SK-N-SH (cell line): Measurements from ENCODE around the gene TMEM44. TPM values are rescaled to one million over a fixed set of nuclear protein-coding genes. Genes with fewer than 3 reads are reported as not detected.
A peak's percentile ranks its signal among the peaks of the same experiment; 100 is the strongest.

Experiments used
- CTCF ChIA-PET: fragments of 300-600, 350-600 bp; formaldehyde crosslinking; extraction: SDS; loops from one replicate; lab custom pipeline; 2021; lab: Yijun Ruan, JAX
- POLR2A ChIA-PET: fragments of 350-600 bp; sonication (Branson Sonifier 250); formaldehyde crosslinking; extraction: SDS; loops from one replicate; lab custom pipeline; 2020; ENCODE audit warnings: antibody characterized with exemption, inconsistent platforms; lab: Yijun Ruan, JAX
- DNase-seq: peaks from one replicate; pipeline ENCODE4 v3.0.0; 2012
- H2AFZ ChIP-seq: fragments of 200-600 bp; sonication (generic); 2 replicates; pipeline ENCODE4 v1.8.1; 2016; ENCODE audit warnings: antibody characterized with exemption, mild to moderate bottlenecking, low read depth
- H3F3A ChIP-seq: fragments of 200-600 bp; sonication (generic); replicated peaks from 2 replicates; pipeline ENCODE3; 2016; ENCODE audit warnings: antibody characterized with exemption, mild to moderate bottlenecking; ENCODE audit not compliant: insufficient read depth
- H3K27ac ChIP-seq, 2 experiments: fragments of 200-500 bp in 1 of 2; fragments of 200-600 bp in 1 of 2; sonication (Bioruptor generic) in 1 of 2; sonication (generic), shearing (Covaris generic) in 1 of 2; 2 replicates each; pipeline versions ENCODE4 v1.5.1 to v1.6.1; 2014 to 2016; ENCODE audit warnings: low read depth in 2 of 2, inconsistent platforms in 1 of 2, low read length in 1 of 2, mild to moderate bottlenecking in 1 of 2, mixed read lengths in 1 of 2
- H3K27me3 ChIP-seq: fragments of 200-600 bp; sonication (generic), shearing (Covaris generic); 2 replicates; pipeline ENCODE4 v1.6.1; 2016; ENCODE audit warnings: mixed run types; ENCODE audit not compliant: insufficient read depth
- H3K36me3 ChIP-seq, 2 experiments: fragments of 200-500 bp in 1 of 2; fragments of 200-600 bp in 1 of 2; sonication (Bioruptor generic) in 1 of 2; sonication (generic) in 1 of 2; replicated peaks in 1 of 2; 2 replicates each; pipeline versions ENCODE3 to v1.5.1; 2014 to 2016; ENCODE audit warnings: low read length in 1 of 2, mild to moderate bottlenecking in 1 of 2; ENCODE audit not compliant: insufficient read depth in 2 of 2, control insufficient read depth in 1 of 2
- H3K4me1 ChIP-seq, 2 experiments: fragments of 200-500 bp in 1 of 2; fragments of 200-600 bp in 1 of 2; sonication (Bioruptor generic) in 1 of 2; sonication (generic), shearing (Covaris generic) in 1 of 2; 2 replicates each; pipeline versions ENCODE4 v1.5.1 to v1.6.1; 2014 to 2016; ENCODE audit warnings: low read depth in 1 of 2, low read length in 1 of 2, mixed run types in 1 of 2; ENCODE audit not compliant: insufficient read depth in 2 of 2, control insufficient read depth in 1 of 2
- H3K4me2 ChIP-seq: fragments of 200-600 bp; sonication (generic), shearing (Covaris generic); 2 replicates; pipeline ENCODE4 v1.6.1; 2017; ENCODE audit warnings: mixed run types
- H3K4me3 ChIP-seq, 2 experiments: fragments of 200-500 bp in 1 of 2; fragments of 200-600 bp in 1 of 2; sonication (Bioruptor generic) in 1 of 2; sonication (generic), shearing (Covaris generic) in 1 of 2; 2 replicates each; pipeline versions ENCODE4 v1.5.1 to v1.8.1; 2014 to 2016; ENCODE audit warnings: low read depth in 2 of 2, inconsistent platforms in 1 of 2, low read length in 1 of 2, mild to moderate bottlenecking in 1 of 2, mixed read lengths in 1 of 2, moderate library complexity in 1 of 2
- H3K79me2 ChIP-seq: fragments of 200-600 bp; sonication (generic); 2 replicates; pipeline ENCODE4 v1.8.1; 2017; ENCODE audit warnings: mild to moderate bottlenecking; ENCODE audit not compliant: insufficient read depth
- H3K9ac ChIP-seq: fragments of 200-600 bp; sonication (generic); 2 replicates; pipeline ENCODE4 v1.6.1; 2017; ENCODE audit warnings: mixed run types
- H3K9me2 ChIP-seq: fragments of 200-600 bp; sonication (generic); 2 replicates; pipeline ENCODE4 v1.6.1; 2017; ENCODE audit warnings: mixed run types
- H3K9me3 ChIP-seq: fragments of 200-600 bp; sonication (generic); 2 replicates; pipeline ENCODE4 v1.6.1; 2017; ENCODE audit warnings: mixed run types, mild to moderate bottlenecking, moderate library complexity
- H4K20me1 ChIP-seq: fragments of 200-600 bp; sonication (generic); 2 replicates; pipeline ENCODE4 v1.6.1; 2017; ENCODE audit warnings: mild to moderate bottlenecking, mixed run types; ENCODE audit not compliant: insufficient read depth
- EP300 ChIP-seq, 2 experiments: IDR thresholded peaks; 2 replicates each; pipeline versions ENCODE4 v1.4.0 to v1.6.1; 2012; ENCODE audit warnings: borderline replicate concordance in 1 of 2, low read depth in 1 of 2, low read length in 1 of 2
- FOXJ3 ChIP-seq: sonication (generic); formaldehyde crosslinking; IDR thresholded peaks from 2 replicates; pipeline ENCODE4 v1.5.1; 2020; ENCODE audit warnings: mild to moderate bottlenecking, missing genetic modification reagents
- FOXM1 ChIP-seq: IDR thresholded peaks from 2 replicates; pipeline ENCODE4 v1.4.0; 2012; ENCODE audit warnings: low read depth, mild to moderate bottlenecking
- GABPA ChIP-seq: IDR thresholded peaks from 2 replicates; pipeline ENCODE4 v1.4.0; 2012; ENCODE audit warnings: low read depth, mild to moderate bottlenecking
- IRF3 ChIP-seq: fragments of 150-350 bp; IDR thresholded peaks from 2 replicates; pipeline ENCODE4 v1.6.1; 2016; ENCODE audit warnings: mild to moderate bottlenecking, low read depth, low read length
- JUND ChIP-seq: IDR thresholded peaks from 2 replicates; pipeline ENCODE4 v1.4.0; 2012
- MEF2A ChIP-seq: IDR thresholded peaks from 2 replicates; pipeline ENCODE4 v1.4.0; 2012; ENCODE audit warnings: low read depth, borderline replicate concordance
- NRF1 ChIP-seq: IDR thresholded peaks from 2 replicates; pipeline ENCODE4 v1.6.1; 2012; ENCODE audit warnings: low read depth, mild to moderate bottlenecking, low read length
- POLR2AphosphoS5 ChIP-seq: IDR thresholded peaks from 2 replicates; pipeline ENCODE4 v1.6.1; 2012; ENCODE audit warnings: low read depth, low read length
- RXRA ChIP-seq: IDR thresholded peaks from 2 replicates; pipeline ENCODE4 v1.4.0; 2012; ENCODE audit warnings: low read depth, mild to moderate bottlenecking, borderline replicate concordance
- SMC3 ChIP-seq: IDR thresholded peaks from 2 replicates; pipeline ENCODE4 v1.6.1; 2012; ENCODE audit warnings: low read depth, low read length, improper control_type of control experiment
- TAF1 ChIP-seq: IDR thresholded peaks from 2 replicates; pipeline ENCODE4 v1.6.1; 2012; ENCODE audit warnings: low read depth, mild to moderate bottlenecking, low read length, moderate library complexity, borderline replicate concordance
- YY1 ChIP-seq: IDR thresholded peaks from 2 replicates; pipeline ENCODE4 v1.4.0; 2012; ENCODE audit warnings: low read depth, mild to moderate bottlenecking
- WGBS: methylation state at CpG from one replicate; pipeline ENCODE4 v1.1.6; 2017; ENCODE audit warnings: low lambda C conversion rate; 5-methylcytosine and 5-hydroxymethylcytosine counted together
- polyA plus RNA-seq, 3 experiments: library from polyadenylated mRNA; depleted of rRNA; stranded (reverse); fragments of >200 nt; gene quantifications; 2 replicates each; pipeline ENCODE4 v1.2.3, GENCODE V29; 2012
- TF ChIP-seq, protein P1 (sequence below): IDR thresholded peaks from 2 replicates; pipeline ENCODE4 v1.4.0; 2012; ENCODE audit warnings: low read depth, borderline replicate concordance
- TF ChIP-seq, protein P2 (sequence below): IDR thresholded peaks from 2 replicates; pipeline ENCODE4; 2012

Gene TMEM44
- polyA plus RNA-seq, 1 of the 3 experiments (the other 2 are of a cell fraction) = 22.6 TPM

GRCh38 chr3:194540274-194540905 lies 92.8 kb downstream of the TMEM44 start:
- H3K4me1 ChIP-seq = peaks cover 7 to 15% of the 10 kb centered on the region in 2 experiments; a peak in 2 of 4 replicates
- H3K4me3 ChIP-seq = no peak overlapping the region
- no peak for DNase-seq
- no peaks in the 10 kb centered on the region for H3K79me2 ChIP-seq
- peaks cover 23% of the 10 kb centered on the region for H3F3A ChIP-seq
- ChIA-PET CTCF (no interaction called here), POLR2A (no interaction called here)
- peak overlapping the region; percentile 56 for H2AFZ ChIP-seq
- no peak overlapping the region for H3K9ac ChIP-seq
- no peaks in the 10 kb centered on the region for H4K20me1 ChIP-seq
- WGBS = 95% methylated on average over 8 of the region's 8 CpGs
- no peaks in the 10 kb centered on the region for H3K9me2 ChIP-seq
- H3K4me2 ChIP-seq = no peak overlapping the region
- TF ChIP-seq GABPA (no peak), FOXM1 (no peak), MEF2A (no peak), SMC3 (no peak), POLR2AphosphoS5 (no peak), EP300 (IDR thresholded peaks at IDR 0.05; ENCODE audit: borderline replicate concordance in 1 of 2, low read depth in 1 of 2, low read length in 1 of 2) (no peak), RXRA (no peak), NRF1 (no peak), FOXJ3 (CRISPR knock-in tag) (no peak), TAF1 (no peak)
- TF ChIP-seq, protein P1, sequence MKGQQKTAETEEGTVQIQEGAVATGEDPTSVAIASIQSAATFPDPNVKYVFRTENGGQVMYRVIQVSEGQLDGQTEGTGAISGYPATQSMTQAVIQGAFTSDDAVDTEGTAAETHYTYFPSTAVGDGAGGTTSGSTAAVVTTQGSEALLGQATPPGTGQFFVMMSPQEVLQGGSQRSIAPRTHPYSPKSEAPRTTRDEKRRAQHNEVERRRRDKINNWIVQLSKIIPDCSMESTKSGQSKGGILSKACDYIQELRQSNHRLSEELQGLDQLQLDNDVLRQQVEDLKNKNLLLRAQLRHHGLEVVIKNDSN = no peak
- TF ChIP-seq, protein P2, sequence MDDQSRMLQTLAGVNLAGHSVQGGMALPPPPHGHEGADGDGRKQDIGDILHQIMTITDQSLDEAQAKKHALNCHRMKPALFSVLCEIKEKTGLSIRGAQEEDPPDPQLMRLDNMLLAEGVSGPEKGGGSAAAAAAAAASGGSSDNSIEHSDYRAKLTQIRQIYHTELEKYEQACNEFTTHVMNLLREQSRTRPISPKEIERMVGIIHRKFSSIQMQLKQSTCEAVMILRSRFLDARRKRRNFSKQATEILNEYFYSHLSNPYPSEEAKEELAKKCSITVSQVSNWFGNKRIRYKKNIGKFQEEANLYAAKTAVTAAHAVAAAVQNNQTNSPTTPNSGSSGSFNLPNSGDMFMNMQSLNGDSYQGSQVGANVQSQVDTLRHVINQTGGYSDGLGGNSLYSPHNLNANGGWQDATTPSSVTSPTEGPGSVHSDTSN = no peak
- no peaks in the 10 kb centered on the region for H3K9me3 ChIP-seq
- H3K36me3 ChIP-seq = no peaks in the 10 kb centered on the region
- no peak overlapping the region for H3K27ac ChIP-seq
- no peaks in the 10 kb centered on the region for H3K27me3 ChIP-seq

DNA sequence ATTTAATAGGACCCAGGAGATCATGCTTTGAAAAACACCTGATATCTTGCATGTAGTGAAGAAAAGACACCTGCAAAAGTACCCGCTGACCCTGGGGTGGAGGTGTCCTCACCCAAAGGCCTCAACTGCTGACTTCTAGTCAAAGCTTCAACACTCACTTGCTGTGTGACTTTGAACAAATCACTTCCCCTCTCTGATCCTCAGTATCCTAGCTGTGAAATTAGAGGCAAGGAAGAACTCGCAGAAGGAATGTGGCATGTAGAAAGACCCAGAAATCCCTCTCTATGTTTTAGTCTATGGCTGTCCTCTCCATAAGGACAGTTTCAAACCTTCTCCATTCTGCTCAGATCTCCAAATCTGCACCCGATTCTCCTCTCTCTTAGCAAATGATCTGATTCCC lies 93.7 kb downstream of the TMEM44 start:
- Histone ChIP-seq H3K36me3 (no peaks in the 10 kb centered on the region), H3K9me3 (peaks cover 5% of the 10 kb centered on the region; the same call in 1 of the 2 replicates), H3K27me3 (no peaks in the 10 kb centered on the region), H3K4me1 (peaks cover 7 to 15% of the 10 kb centered on the region in 2 experiments; a peak in 2 of 4 replicates), H3K4me2 (no peak overlapping the region), H3K9me2 (no peaks in the 10 kb centered on the region), H3K79me2 (no peaks in the 10 kb centered on the region)
- CTCF ChIA-PET = no interaction called here
- 90% methylated on average over 3 of the region's 3 CpGs for WGBS
- POLR2A ChIA-PET = no interaction called here
- TF ChIP-seq YY1 (no peak), JUND (no peak), IRF3 (no peak)
- TF ChIP-seq, all 33 proteins: peak for 0
- Histone ChIP-seq H3K9ac (no peak overlapping the region), H4K20me1 (no peaks in the 10 kb centered on the region), H2AFZ (no peak overlapping the region), H3K4me3 (no peak overlapping the region), H3F3A (peaks cover 23% of the 10 kb centered on the region), H3K27ac (no peak overlapping the region)
- no peak for DNase-seq
